NCI-H2196 (cell line): Measurements from ENCODE around the gene CAPZA2.

Experiments
- DNase-seq: peaks from one replicate; lab custom pipeline; 2025; ENCODE audit not compliant: unreplicated experiment; lab: John Stamatoyannopoulos, UW

Gene CAPZA2

GRCh38 chr7:116861717-116862116 lies 670 bp upstream of the CAPZA2 start:
- DNase-seq, result no peak

GRCh38 chr7:116862951-116863670 lies 724 bp downstream of the CAPZA2 start:
- no peak for DNase-seq

- no peak for DNase-seq
Observed at GRCh38 chr7:116863936-116864500, 1.6 kb downstream of the CAPZA2 start.

- no peak for DNase-seq
Observed at GRCh38 chr7:116871061-116871700, 8.8 kb downstream of the CAPZA2 start.

GRCh38 chr7:116872026-116872425 lies 9.6 kb downstream of the CAPZA2 start:
- no peak for DNase-seq

- DNase-seq, result no peak
Observed at GRCh38 chr7:116873619-116874018, 11.2 kb downstream of the CAPZA2 start.

- DNase-seq, result no peak
Observed at GRCh38 chr7:116876664-116877442, 14.5 kb downstream of the CAPZA2 start.

GRCh38 chr7:116877443-116878217 lies 15.2 kb downstream of the CAPZA2 start:
- no peak for DNase-seq

- no peak for DNase-seq
Observed at GRCh38 chr7:116884691-116885090, 22.3 kb downstream of the CAPZA2 start.

- DNase-seq, result no peak
Observed at GRCh38 chr7:116885724-116886123, 23.3 kb downstream of the CAPZA2 start.

- DNase-seq, result no peak
Observed at GRCh38 chr7:116886543-116887156, 24.3 kb downstream of the CAPZA2 start.

- DNase-seq, result no peak
Observed at GRCh38 chr7:116888895-116889294, 26.5 kb downstream of the CAPZA2 start.

- no peak for DNase-seq
Observed at GRCh38 chr7:116895849-116896248, 33.5 kb downstream of the CAPZA2 start.

- DNase-seq, result no peak
Observed at GRCh38 chr7:116897661-116898060, 35.3 kb downstream of the CAPZA2 start.

GRCh38 chr7:116899308-116899707 lies 36.9 kb downstream of the CAPZA2 start:
- no peak for DNase-seq

- DNase-seq, result no peak
Observed at GRCh38 chr7:116901143-116901542, 38.8 kb downstream of the CAPZA2 start.

- DNase-seq, result no peak
Observed at GRCh38 chr7:116902867-116903266, 40.5 kb downstream of the CAPZA2 start.

GRCh38 chr7:116906391-116906790 lies 44.0 kb downstream of the CAPZA2 start:
- no peak for DNase-seq

- DNase-seq, result no peak
Observed at GRCh38 chr7:116910383-116910782, 48.0 kb downstream of the CAPZA2 start.

GRCh38 chr7:116911801-116912200 lies 49.4 kb downstream of the CAPZA2 start:
- no peak for DNase-seq
